ENCODE results near the gene HTR1E. TPM values are rescaled to one million over a fixed set of nuclear protein-coding genes. Genes with fewer than 3 reads are reported as not detected.

HTR1E gene
- total and polyA plus RNA-seq, 9 of the 15 experiments (the other 6 are each of a cell fraction or from before 2014, with no cell fraction given) = not detected

DNA sequence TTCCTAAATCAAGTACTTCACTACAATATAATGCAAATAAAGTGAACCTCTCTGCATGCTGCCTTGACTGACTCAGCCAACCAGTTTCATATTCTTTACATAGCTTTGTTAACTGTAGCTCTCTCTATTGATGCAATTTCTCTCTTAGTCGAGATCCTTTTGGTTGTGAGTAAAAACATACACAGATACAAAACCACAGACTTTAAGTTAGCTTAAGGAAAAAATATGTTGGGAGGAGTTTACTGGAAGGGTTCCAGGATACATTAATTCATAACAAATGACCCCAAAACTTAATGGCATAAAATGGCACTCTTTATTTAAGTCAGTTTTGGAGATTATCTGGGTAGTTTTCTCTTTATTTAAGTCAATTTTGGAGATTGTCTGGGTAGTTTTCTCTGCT, 15.7 kb downstream of the HTR1E start:
- Histone ChIP-seq H3K27ac (ENCODE audit: extremely low read depth, low read depth, low read length) (no peak overlapping the region), H3K4me1 (replicated peaks in 1 of 2; ENCODE audit: control insufficient read depth in 2 of 2, insufficient read depth in 2 of 2, low read length in 2 of 2) (no peaks in the 10 kb centered on the region), H3K9me1 (ENCODE audit: control insufficient read depth, insufficient read depth, low read length) (no peaks in the 10 kb centered on the region), H3K9me3 (replicated peaks; ENCODE audit: control insufficient read depth, insufficient read depth, low read depth, low read length) (no peaks in the 10 kb centered on the region), H3K4me2 (ENCODE audit: insufficient read depth, low read length) (no peak overlapping the region), H3K36me3 (ENCODE audit: control insufficient read depth, insufficient read depth, low read length) (no peaks in the 10 kb centered on the region), H4K20me1 (replicated peaks; ENCODE audit: control insufficient read depth, insufficient read depth, low read length) (no peaks in the 10 kb centered on the region), H3K79me2 (ENCODE audit: control insufficient read depth, insufficient read depth, low read length) (no peaks in the 10 kb centered on the region), H3K27me3 (ENCODE audit: control insufficient read depth in 2 of 2, insufficient read depth in 2 of 2, low read length in 2 of 2) (no peaks in the 10 kb centered on the region), H3K4me3 (no peak overlapping the region), H2AFZ (ENCODE audit: low read depth, low read length) (no peak overlapping the region), H3K9ac (ENCODE audit: insufficient read depth in 1 of 2, low read depth in 2 of 2, low read length in 2 of 2) (no peak overlapping the region)
- BruUV-seq (replicated peaks) = no TSS peak
- ChIA-PET CTCF (ENCODE audit: low intra/inter-chr PET ratio) (no interaction called here), POLR2A (no interaction called here)
- DNase-seq (ENCODE audit: extremely low read depth in 1 of 4, low spot score in 3 of 4) = no peak
- in situ Hi-C loops (cut with MboI) = no loop called here
- ATAC-seq = no peak
- intact Hi-C loops (cut with micrococcal nuclease) = no loop called here
- no peak for FAIRE-seq
- 0% methylated on average over 1 of the region's 1 CpG for WGBS (ENCODE audit: insufficient coverage, low coverage, missing lambda C conversion rate)
- no peak for TF ChIP-seq TAF9B (IDR thresholded peaks at IDR 0.05; ENCODE audit: partially characterized antibody)
- TF ChIP-seq JUNB (CRISPR knock-in tag; conservative IDR thresholded peaks at IDR 0.05) = no peak
- no peak for TF ChIP-seq ZNF143 (CRISPR knock-in tag; IDR thresholded peaks at IDR 0.05)
- TF ChIP-seq, protein P1, sequence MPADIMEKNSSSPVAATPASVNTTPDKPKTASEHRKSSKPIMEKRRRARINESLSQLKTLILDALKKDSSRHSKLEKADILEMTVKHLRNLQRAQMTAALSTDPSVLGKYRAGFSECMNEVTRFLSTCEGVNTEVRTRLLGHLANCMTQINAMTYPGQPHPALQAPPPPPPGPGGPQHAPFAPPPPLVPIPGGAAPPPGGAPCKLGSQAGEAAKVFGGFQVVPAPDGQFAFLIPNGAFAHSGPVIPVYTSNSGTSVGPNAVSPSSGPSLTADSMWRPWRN (IDR thresholded peaks at IDR 0.05; ENCODE audit: low read depth) = no peak
- TF ChIP-seq, protein P2, sequence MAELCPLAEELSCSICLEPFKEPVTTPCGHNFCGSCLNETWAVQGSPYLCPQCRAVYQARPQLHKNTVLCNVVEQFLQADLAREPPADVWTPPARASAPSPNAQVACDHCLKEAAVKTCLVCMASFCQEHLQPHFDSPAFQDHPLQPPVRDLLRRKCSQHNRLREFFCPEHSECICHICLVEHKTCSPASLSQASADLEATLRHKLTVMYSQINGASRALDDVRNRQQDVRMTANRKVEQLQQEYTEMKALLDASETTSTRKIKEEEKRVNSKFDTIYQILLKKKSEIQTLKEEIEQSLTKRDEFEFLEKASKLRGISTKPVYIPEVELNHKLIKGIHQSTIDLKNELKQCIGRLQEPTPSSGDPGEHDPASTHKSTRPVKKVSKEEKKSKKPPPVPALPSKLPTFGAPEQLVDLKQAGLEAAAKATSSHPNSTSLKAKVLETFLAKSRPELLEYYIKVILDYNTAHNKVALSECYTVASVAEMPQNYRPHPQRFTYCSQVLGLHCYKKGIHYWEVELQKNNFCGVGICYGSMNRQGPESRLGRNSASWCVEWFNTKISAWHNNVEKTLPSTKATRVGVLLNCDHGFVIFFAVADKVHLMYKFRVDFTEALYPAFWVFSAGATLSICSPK (IDR thresholded peaks at IDR 0.05; ENCODE audit: borderline replicate concordance) = no peak
- no peak for TF ChIP-seq HDGF (IDR thresholded peaks at IDR 0.05)
- no peak for TF ChIP-seq ZNF3 (CRISPR knock-in tag; IDR thresholded peaks at IDR 0.05)
- TF ChIP-seq CCAR2 (IDR thresholded peaks at IDR 0.05; ENCODE audit: low read depth, low read length) = no peak
- TF ChIP-seq, protein P3, sequence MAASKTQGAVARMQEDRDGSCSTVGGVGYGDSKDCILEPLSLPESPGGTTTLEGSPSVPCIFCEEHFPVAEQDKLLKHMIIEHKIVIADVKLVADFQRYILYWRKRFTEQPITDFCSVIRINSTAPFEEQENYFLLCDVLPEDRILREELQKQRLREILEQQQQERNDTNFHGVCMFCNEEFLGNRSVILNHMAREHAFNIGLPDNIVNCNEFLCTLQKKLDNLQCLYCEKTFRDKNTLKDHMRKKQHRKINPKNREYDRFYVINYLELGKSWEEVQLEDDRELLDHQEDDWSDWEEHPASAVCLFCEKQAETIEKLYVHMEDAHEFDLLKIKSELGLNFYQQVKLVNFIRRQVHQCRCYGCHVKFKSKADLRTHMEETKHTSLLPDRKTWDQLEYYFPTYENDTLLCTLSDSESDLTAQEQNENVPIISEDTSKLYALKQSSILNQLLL (CRISPR knock-in tag; IDR thresholded peaks at IDR 0.05; ENCODE audit: borderline replicate concordance) = no peak
- TF ChIP-seq ZFX (CRISPR knock-in tag; IDR thresholded peaks at IDR 0.05) = no peak
- TF ChIP-seq TBL1XR1 (IDR thresholded peaks at IDR 0.05; ENCODE audit: low read length in 2 of 2) = no peak
- TF ChIP-seq EZH2 (IDR thresholded peaks at IDR 0.05; ENCODE audit: borderline replicate concordance, low read depth, low read length) = no peak
- no peak for TF ChIP-seq PCBP1 (IDR thresholded peaks at IDR 0.05; ENCODE audit: low read depth, low read length, poor library complexity, severe bottlenecking)
- no peak for TF ChIP-seq TAF1 (IDR thresholded peaks at IDR 0.05; ENCODE audit: control insufficient read depth, extremely low read depth, insufficient read depth, low read length, severe bottlenecking)
- TF ChIP-seq ZNF586 (CRISPR knock-in tag; conservative IDR thresholded peaks at IDR 0.05) = no peak
- TF ChIP-seq RFX7 (CRISPR knock-in tag; IDR thresholded peaks at IDR 0.05) = no peak
- TF ChIP-seq TCFL5 (CRISPR knock-in tag; conservative IDR thresholded peaks at IDR 0.05) = no peak
- TF ChIP-seq, protein P4, sequence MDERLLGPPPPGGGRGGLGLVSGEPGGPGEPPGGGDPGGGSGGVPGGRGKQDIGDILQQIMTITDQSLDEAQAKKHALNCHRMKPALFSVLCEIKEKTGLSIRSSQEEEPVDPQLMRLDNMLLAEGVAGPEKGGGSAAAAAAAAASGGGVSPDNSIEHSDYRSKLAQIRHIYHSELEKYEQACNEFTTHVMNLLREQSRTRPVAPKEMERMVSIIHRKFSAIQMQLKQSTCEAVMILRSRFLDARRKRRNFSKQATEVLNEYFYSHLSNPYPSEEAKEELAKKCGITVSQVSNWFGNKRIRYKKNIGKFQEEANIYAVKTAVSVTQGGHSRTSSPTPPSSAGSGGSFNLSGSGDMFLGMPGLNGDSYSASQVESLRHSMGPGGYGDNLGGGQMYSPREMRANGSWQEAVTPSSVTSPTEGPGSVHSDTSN (CRISPR knock-in tag; IDR thresholded peaks at IDR 0.05; ENCODE audit: low read depth) = no peak
- TF ChIP-seq, protein P4 (tag; conservative IDR thresholded peaks at IDR 0.05; ENCODE audit: low read depth) = no peak
